SU-DHL-6 (cell line): ENCODE measurements around the gene SLC41A3.

Experiments
- H2AFZ ChIP-seq: fragments of 200-600 bp; sonication (generic); 2 replicates; pipeline ENCODE4 v1.6.1; 2014; ENCODE audit warnings: low read depth, mild to moderate bottlenecking, moderate library complexity, mixed read lengths, antibody characterized with exemption, low read length; ENCODE audit not compliant: severe bottlenecking
- H3F3A ChIP-seq: fragments of 200-600 bp; shearing (Covaris generic); 2 replicates; pipeline ENCODE4 v1.6.0; 2016; ENCODE audit warnings: antibody characterized with exemption, mild to moderate bottlenecking; ENCODE audit not compliant: insufficient read depth
- H3K27ac ChIP-seq: fragments of 200-600 bp; sonication (generic); 2 replicates; pipeline ENCODE4 v1.5.1; 2016; ENCODE audit warnings: low read depth, mild to moderate bottlenecking, low read length, moderate library complexity, mixed read lengths
- H3K27me3 ChIP-seq: fragments of 200-600 bp; sonication (generic), shearing (Covaris generic); 2 replicates; pipeline ENCODE4 v1.6.0; 2014; ENCODE audit warnings: mild to moderate bottlenecking, low read length
- H3K36me3 ChIP-seq: fragments of 200-600 bp; sonication (generic); 2 replicates; pipeline ENCODE4 v1.6.1; 2014; ENCODE audit warnings: mild to moderate bottlenecking, low read length, mixed read lengths
- H3K4me2 ChIP-seq: fragments of 300-600, 200-600 bp; shearing (Covaris generic), sonication (generic); 2 replicates; pipeline ENCODE4 v1.6.0; 2014; ENCODE audit warnings: low read length, low read depth, mild to moderate bottlenecking; ENCODE audit not compliant: poor library complexity, severe bottlenecking
- H3K4me3 ChIP-seq: fragments of 200-600 bp; sonication (generic); 2 replicates; pipeline ENCODE4 v1.5.1; 2014; ENCODE audit warnings: antibody characterized with exemption, low read length, mild to moderate bottlenecking, mixed read lengths; ENCODE audit not compliant: insufficient read depth, poor library complexity, severe bottlenecking
- H3K79me2 ChIP-seq: fragments of 200-600 bp; sonication (generic); 2 replicates; pipeline ENCODE4 v1.6.1; 2014; ENCODE audit warnings: mild to moderate bottlenecking, low read length, moderate library complexity; ENCODE audit not compliant: insufficient read depth
- H3K9ac ChIP-seq: fragments of 200-600 bp; sonication (generic); 2 replicates; pipeline ENCODE4 v1.7.0; 2014; ENCODE audit warnings: mild to moderate bottlenecking, low read length
- H3K9me2 ChIP-seq: fragments of 200-600 bp; sonication (generic); replicated peaks from 2 replicates; pipeline ENCODE4 v1.6.1; 2014; ENCODE audit warnings: low read length; ENCODE audit not compliant: insufficient read depth
- H3K9me3 ChIP-seq: fragments of 200-600 bp; sonication (generic); 2 replicates; pipeline ENCODE4 v1.6.1; 2014; ENCODE audit warnings: low read length, mixed read lengths; ENCODE audit not compliant: insufficient read depth
- H4K20me1 ChIP-seq: fragments of 200-600 bp; sonication (generic); 2 replicates; pipeline ENCODE4 v1.6.1; 2014; ENCODE audit warnings: low read depth, mild to moderate bottlenecking, antibody characterized with exemption, low read length, moderate library complexity, mixed read lengths
- CTCF ChIP-seq: fragments of 200-600 bp; sonication (generic); IDR thresholded peaks from one replicate; pipeline ENCODE4 v1.5.1; 2017; ENCODE audit warnings: antibody characterized with exemption, mild to moderate bottlenecking, low read length, moderate library complexity; ENCODE audit not compliant: insufficient read depth, poor library complexity, severe bottlenecking
- EZH2phosphoT487 ChIP-seq: fragments of 200-600 bp; sonication (generic), shearing (Covaris generic); conservative IDR thresholded peaks from 2 replicates; pipeline ENCODE4 v1.6.1; 2018; ENCODE audit warnings: mild to moderate bottlenecking, antibody characterized with exemption, low read length, moderate library complexity, mixed read lengths

The SLC41A3 gene

GRCh38 chr3:126102011-126102410 is 18.1 kb upstream of the SLC41A3 start:
- Histone ChIP-seq H3K9me3 (no peaks in the 10 kb centered on the region), H3F3A (no peaks in the 10 kb centered on the region), H3K9me2 (no peaks in the 10 kb centered on the region), H3K4me3 (no peak overlapping the region), H3K27me3 (no peaks in the 10 kb centered on the region), H2AFZ (no peak overlapping the region), H3K36me3 (no peaks in the 10 kb centered on the region), H4K20me1 (no peaks in the 10 kb centered on the region), H3K9ac (no peak overlapping the region), H3K79me2 (no peaks in the 10 kb centered on the region), H3K27ac (no peak overlapping the region), H3K4me2 (no peak overlapping the region)
- no peak for TF ChIP-seq EZH2phosphoT487
- no peak for TF ChIP-seq CTCF

- H3K4me3 ChIP-seq, result no peak overlapping the region
- no peak overlapping the region for H3K27ac ChIP-seq
- no peaks in the 10 kb centered on the region for H3K9me3 ChIP-seq
- H3K79me2 ChIP-seq, result no peaks in the 10 kb centered on the region
- H3K9me2 ChIP-seq, result no peaks in the 10 kb centered on the region
- TF ChIP-seq CTCF, result no peak
- TF ChIP-seq EZH2phosphoT487, result no peak
- H3K36me3 ChIP-seq, result no peaks in the 10 kb centered on the region
- H2AFZ ChIP-seq, result no peak overlapping the region
- no peaks in the 10 kb centered on the region for H4K20me1 ChIP-seq
- H3K9ac ChIP-seq, result no peak overlapping the region
- H3F3A ChIP-seq, result no peaks in the 10 kb centered on the region
- H3K4me2 ChIP-seq, result no peak overlapping the region
- H3K27me3 ChIP-seq, result no peaks in the 10 kb centered on the region
Measured at GRCh38 chr3:126101521-126101982, 17.6 kb upstream of the SLC41A3 start.

- Histone ChIP-seq H4K20me1 (no peaks in the 10 kb centered on the region), H3K79me2 (no peaks in the 10 kb centered on the region), H3K36me3 (no peaks in the 10 kb centered on the region), H3K9me2 (no peaks in the 10 kb centered on the region), H3K4me2 (no peak overlapping the region), H3K4me3 (no peak overlapping the region), H3F3A (no peaks in the 10 kb centered on the region), H3K9ac (no peak overlapping the region), H2AFZ (no peak overlapping the region), H3K27ac (no peak overlapping the region), H3K9me3 (no peaks in the 10 kb centered on the region), H3K27me3 (no peaks in the 10 kb centered on the region)
- no peak for TF ChIP-seq EZH2phosphoT487
- no peak for TF ChIP-seq CTCF
Measured at GRCh38 chr3:126100634-126101301, 16.8 kb upstream of the SLC41A3 start.
